CD4-positive, alpha-beta T cell treated with Interleukin-21 for 1 hour (primary cell): ENCODE results near the gene PARVA.

Experiments
- DNase-seq: peaks from one replicate; pipeline ENCODE4 v3.0.0-alpha.2; 2020

PARVA gene

GRCh38 chr11:12460466-12460865, 83.1 kb downstream of the PARVA start:
- no peak for DNase-seq

GRCh38 chr11:12461516-12461915, 84.1 kb downstream of the PARVA start:
- no peak for DNase-seq

DNA sequence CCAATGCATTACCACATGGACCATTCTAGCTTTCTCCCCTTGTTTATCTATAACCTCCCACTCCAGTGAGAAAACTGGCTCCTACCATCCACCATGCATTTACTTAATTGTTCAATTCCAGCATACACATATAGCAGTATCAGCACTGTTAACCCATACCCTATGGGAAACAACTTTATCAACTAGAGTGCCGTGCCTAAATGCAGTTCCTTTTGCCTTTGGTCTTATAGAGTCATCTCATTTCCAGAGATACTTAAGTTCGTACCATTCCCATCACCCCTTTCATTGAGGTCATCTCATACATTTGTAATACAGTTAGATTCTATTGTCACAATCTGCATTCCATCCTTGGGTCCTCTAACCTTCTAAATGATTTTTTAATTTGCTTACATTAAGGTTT, 86.9 kb downstream of the PARVA start:
- DNase-seq = no peak

DNA sequence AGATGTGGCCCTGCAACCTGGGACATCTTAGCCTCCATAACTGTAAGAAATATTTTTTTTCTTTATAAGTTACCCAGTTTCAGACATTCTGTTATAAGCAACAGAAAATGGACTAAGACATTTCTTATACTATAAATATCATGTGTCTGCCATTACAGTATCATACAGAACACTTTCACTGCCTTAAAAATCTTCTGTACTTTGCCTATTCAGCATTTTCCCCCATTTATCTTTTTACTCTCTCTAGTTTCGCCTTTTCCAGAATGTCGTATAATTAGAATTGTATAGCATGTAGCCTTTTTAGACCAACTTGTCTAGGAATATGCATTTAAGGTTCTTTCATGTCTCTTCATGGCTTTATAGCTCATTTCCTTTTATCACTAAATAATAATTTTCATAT, 88.0 kb downstream of the PARVA start:
- no peak for DNase-seq

GRCh38 chr11:12467610-12468009, 90.2 kb downstream of the PARVA start:
- DNase-seq = no peak

DNA sequence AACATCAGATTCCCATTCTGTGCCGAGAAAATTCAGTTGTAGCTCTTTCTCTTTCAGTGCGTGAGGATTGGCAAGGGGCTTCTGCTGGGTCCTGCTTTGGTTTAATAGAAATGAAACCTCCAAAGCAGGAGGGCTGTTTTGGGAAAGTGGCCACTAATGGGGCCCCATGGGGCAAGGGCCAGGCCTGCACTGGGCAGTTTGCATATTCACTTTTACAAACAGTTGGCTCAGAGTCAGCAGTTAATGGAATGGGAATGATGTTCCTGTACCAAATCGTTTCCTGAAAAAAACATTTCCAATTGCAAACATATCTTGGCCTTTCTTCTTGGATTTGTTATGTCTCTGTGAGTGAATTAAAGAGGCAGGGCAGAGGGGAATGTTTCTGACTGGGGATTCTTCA, 92.1 kb downstream of the PARVA start:
- no peak for DNase-seq

- DNase-seq = no peak
Measured at GRCh38 chr11:12470236-12470635, 92.9 kb downstream of the PARVA start.

DNA sequence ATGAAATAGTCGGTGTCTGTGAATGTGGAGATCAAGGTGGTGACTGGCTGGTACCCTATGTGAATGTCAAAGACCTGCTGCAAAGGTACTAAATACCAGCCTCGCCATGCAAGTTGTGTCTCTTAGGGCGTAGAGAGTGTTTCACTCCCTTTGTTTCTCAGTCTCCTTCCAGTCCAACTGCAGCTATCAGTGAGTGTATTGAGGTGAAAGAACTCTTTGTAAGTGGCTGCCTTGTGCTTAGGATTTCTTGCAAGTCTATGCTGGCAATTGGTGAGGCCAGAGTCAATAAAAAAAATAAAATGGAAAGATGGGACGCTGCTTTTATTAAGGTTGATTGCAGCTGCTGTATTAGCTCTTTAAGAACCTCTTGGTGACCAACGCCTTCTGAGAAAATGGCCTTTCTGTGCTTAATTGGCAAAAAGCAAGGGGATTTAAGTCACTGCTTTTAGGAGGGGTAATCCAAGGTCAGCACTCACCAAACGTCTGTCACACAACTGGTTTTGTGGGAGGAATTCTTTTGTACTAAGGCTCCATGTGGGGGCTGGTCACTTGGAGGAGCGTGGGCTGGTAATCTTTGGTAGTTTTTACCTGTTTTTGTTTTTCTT, 95.1 kb downstream of the PARVA start:
- no peak for DNase-seq

GRCh38 chr11:12473381-12473780, 96.0 kb downstream of the PARVA start:
- DNase-seq = no peak

DNA sequence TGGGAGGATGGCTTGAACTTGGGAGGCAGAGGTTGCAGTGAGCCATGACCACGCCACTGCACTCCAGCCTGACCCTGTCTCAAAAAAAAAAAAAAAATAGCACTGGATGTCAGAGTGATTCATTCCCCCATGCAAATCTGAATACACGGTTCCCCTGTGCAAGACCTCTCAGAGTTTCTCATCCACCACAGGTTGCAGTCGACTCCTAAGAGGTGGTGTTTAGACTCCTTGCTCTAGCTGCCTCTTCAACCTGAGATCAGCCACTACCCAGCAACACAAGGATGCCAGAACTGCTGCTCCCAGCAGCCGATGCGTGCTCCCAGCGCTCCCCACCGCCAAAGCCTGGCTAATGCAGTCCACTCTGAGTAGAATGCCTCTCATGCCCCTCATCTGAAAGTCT, 97.5 kb downstream of the PARVA start:
- DNase-seq = no peak

GRCh38 chr11:12478743-12479142, 101.4 kb downstream of the PARVA start:
- DNase-seq = no peak

- DNase-seq = no peak
Measured at GRCh38 chr11:12480401-12480800, 103.0 kb downstream of the PARVA start.

DNA sequence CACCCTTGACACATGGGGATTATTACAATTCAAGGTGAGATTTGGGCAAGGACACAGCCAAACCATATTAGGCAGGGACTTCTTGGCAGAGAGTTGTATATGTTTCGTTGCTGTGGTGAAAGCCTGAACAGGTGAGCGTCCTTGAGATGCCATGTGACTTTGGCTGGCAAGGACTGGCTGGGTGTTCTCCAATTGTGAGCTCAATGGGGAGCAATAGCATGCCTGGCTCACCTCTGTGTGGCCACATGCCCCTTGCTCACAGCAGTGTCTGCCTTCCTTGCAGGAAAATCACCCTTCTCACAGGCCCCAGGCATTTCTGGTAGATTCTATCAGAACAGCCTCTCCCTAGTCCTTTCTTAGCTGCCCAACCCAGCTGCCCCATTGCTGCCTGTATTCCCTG, 105.5 kb downstream of the PARVA start:
- no peak for DNase-seq

- no peak for DNase-seq
Measured at GRCh38 chr11:12483604-12484003, 106.2 kb downstream of the PARVA start.

- no peak for DNase-seq
Measured at GRCh38 chr11:12485328-12485727, 108.0 kb downstream of the PARVA start.

GRCh38 chr11:12489246-12489772, 111.9 kb downstream of the PARVA start:
- no peak for DNase-seq

DNA sequence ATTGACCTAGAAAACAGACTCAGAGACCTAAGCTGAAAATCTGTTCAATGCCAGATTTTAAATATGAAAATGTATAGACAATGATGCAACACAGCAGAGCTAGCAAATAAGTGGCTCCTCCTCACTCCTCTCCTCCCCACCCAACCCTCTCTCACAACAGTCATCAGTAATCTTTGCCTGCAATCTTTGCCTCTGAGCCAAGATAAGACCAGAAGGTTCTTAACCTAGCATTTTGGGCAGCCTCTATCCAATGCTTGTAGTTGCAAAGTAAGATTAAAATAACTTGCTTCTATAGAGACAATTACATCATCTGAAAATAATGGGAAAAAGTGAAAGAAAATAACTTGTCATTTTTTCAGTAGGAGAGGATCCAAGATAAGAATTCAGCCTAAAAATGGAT, 117.3 kb downstream of the PARVA start:
- no peak for DNase-seq

GRCh38 chr11:12496181-12497025, 119.0 kb downstream of the PARVA start:
- DNase-seq = no peak

GRCh38 chr11:12497431-12497830, 120.1 kb downstream of the PARVA start:
- DNase-seq = no peak

- DNase-seq = no peak
Measured at GRCh38 chr11:12499071-12499470, 121.7 kb downstream of the PARVA start.

- DNase-seq = no peak
Measured at GRCh38 chr11:12502046-12502445, 124.7 kb downstream of the PARVA start.

GRCh38 chr11:12503039-12503484, 125.7 kb downstream of the PARVA start:
- DNase-seq = no peak

- no peak for DNase-seq
Measured at GRCh38 chr11:12503886-12504285, 126.5 kb downstream of the PARVA start.

DNA sequence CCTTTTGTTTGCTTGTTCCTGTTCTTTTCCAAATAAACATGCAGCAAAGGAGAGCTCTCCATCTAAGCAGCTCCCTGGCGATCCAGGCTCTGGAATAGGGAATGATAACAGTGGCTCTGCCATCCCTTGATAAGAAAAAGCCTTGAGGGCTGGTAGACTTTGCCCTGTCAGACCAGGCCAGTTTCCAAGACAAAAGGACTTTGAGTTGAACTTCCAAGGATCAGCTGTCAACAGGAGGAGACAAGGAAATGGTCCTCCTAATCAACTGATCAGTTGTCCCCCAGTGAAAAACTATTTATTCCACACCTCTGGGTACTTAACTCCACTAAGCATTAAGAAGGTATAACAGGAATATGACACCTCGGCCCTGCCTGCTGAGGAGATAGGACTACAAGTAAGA, 127.8 kb downstream of the PARVA start:
- no peak for DNase-seq
